H1 (cell line): ENCODE data around the gene CSNK1A1.

Source experiments
- GTF2F1 ChIP-seq: IDR thresholded peaks from 2 replicates; pipeline ENCODE4 v1.6.1; 2012; ENCODE audit warnings: low read depth, low read length, improper control_type of control experiment, borderline replicate concordance
- MAFK ChIP-seq: IDR thresholded peaks from 2 replicates; pipeline ENCODE4 v1.6.1; 2012; ENCODE audit warnings: low read depth, mild to moderate bottlenecking, improper control_type of control experiment, low read length
- PHF8 ChIP-seq: fragments of 200-600 bp; sonication (generic); conservative IDR thresholded peaks from 2 replicates; pipeline ENCODE4 v1.7.1; 2012; ENCODE audit warnings: low read depth, mild to moderate bottlenecking, inconsistent platforms, low read length, moderate library complexity
- POLR2A ChIP-seq, 2 experiments: IDR thresholded peaks; 1 replicate in 1 of 2; 2 replicates in 1 of 2; pipeline ENCODE4 v1.6.1; 2011; ENCODE audit warnings: low read depth in 2 of 2, low read length in 2 of 2, mild to moderate bottlenecking in 2 of 2; ENCODE audit errors: control extremely low read depth in 1 of 2
- RFX5 ChIP-seq: IDR thresholded peaks from 2 replicates; pipeline ENCODE4 v1.6.1; 2011; ENCODE audit warnings: low read depth, low read length, improper control_type of control experiment, borderline replicate concordance
- SIRT6 ChIP-seq: IDR thresholded peaks from one replicate; pipeline ENCODE4 v1.7.1; 2012; ENCODE audit warnings: low read length, inconsistent platforms
- SP1 ChIP-seq: IDR thresholded peaks from 2 replicates; pipeline ENCODE4 v1.6.1; 2011; ENCODE audit warnings: low read depth, low read length
- TAF1 ChIP-seq: IDR thresholded peaks from 2 replicates; pipeline ENCODE4 v1.6.1; 2011; ENCODE audit warnings: mild to moderate bottlenecking, low read depth, low read length
- ZNF274 ChIP-seq: IDR thresholded peaks from 2 replicates; pipeline ENCODE4 v1.7.0; 2012; ENCODE audit warnings: low read length, borderline replicate concordance; ENCODE audit errors: extremely low read depth
- TF ChIP-seq, protein P1 (sequence below), 3 experiments: IDR thresholded peaks; 1 replicate in 2 of 3; 2 replicates in 1 of 3; pipeline versions ENCODE4 v1.5.1 to v1.6.1; 2011; ENCODE audit warnings: low read length in 3 of 3, mild to moderate bottlenecking in 3 of 3, inconsistent platforms in 2 of 3, low read depth in 1 of 3, moderate library complexity in 1 of 3; ENCODE audit not compliant: insufficient read depth in 1 of 3; ENCODE audit errors: control extremely low read depth in 1 of 3

DNA sequence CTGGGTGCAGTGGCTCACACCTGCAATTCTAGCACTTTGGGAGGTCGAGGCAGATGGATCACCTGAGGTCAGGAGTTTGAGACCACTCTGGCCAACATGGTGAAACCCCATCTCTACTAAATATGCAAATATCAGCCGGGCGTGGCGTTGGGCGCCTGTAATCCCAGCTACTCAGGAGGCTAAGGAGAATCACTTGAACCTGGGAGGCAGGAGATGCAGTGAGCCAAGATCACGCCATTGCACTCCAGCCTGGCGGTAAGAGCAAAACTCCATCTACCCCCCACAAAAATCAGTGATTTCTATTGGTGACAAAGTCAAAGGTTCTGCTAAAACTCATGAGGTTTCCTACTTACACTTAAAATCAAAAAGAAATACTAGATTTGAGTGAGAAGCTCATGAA is 18.8 kb downstream of the CSNK1A1 start:
- TF ChIP-seq GTF2F1 (no peak), ZNF274 (no peak), PHF8 (no peak), POLR2A (IDR thresholded peaks at IDR 0.05; ENCODE audit: control extremely low read depth in 1 of 2, low read depth in 2 of 2, low read length in 2 of 2) (no peak), RFX5 (no peak), MAFK (no peak), TAF1 (no peak), SIRT6 (no peak), SP1 (no peak)
- TF ChIP-seq, protein P1, sequence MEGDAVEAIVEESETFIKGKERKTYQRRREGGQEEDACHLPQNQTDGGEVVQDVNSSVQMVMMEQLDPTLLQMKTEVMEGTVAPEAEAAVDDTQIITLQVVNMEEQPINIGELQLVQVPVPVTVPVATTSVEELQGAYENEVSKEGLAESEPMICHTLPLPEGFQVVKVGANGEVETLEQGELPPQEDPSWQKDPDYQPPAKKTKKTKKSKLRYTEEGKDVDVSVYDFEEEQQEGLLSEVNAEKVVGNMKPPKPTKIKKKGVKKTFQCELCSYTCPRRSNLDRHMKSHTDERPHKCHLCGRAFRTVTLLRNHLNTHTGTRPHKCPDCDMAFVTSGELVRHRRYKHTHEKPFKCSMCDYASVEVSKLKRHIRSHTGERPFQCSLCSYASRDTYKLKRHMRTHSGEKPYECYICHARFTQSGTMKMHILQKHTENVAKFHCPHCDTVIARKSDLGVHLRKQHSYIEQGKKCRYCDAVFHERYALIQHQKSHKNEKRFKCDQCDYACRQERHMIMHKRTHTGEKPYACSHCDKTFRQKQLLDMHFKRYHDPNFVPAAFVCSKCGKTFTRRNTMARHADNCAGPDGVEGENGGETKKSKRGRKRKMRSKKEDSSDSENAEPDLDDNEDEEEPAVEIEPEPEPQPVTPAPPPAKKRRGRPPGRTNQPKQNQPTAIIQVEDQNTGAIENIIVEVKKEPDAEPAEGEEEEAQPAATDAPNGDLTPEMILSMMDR (IDR thresholded peaks at IDR 0.05; ENCODE audit: control extremely low read depth in 1 of 3, insufficient read depth in 1 of 3, low read depth in 1 of 3, low read length in 3 of 3): no peak
